Liver (tissue), 3 donors: Measurements from ENCODE around the gene FYCO1.

Experiments used
- EGR1 ChIP-seq, 2 donors: IDR thresholded peaks; 2 replicates each; pipeline ENCODE4 v1.6.1; 2016 to 2018; ENCODE audit warnings: antibody characterized with exemption in 2 of 2, low read depth in 2 of 2
- JUND ChIP-seq, 2 donors: IDR thresholded peaks; 2 replicates each; pipeline ENCODE4 v1.6.1; 2016; ENCODE audit warnings: antibody characterized with exemption in 2 of 2
- RAD21 ChIP-seq, 2 donors: IDR thresholded peaks; 2 replicates each; pipeline ENCODE4 v1.6.1; 2016; ENCODE audit warnings: antibody characterized with exemption in 2 of 2, mild to moderate bottlenecking in 2 of 2
- SP1 ChIP-seq: IDR thresholded peaks from 2 replicates; pipeline ENCODE4 v1.6.1; 2018; ENCODE audit warnings: antibody characterized with exemption, mild to moderate bottlenecking
- TAF1 ChIP-seq: conservative IDR thresholded peaks from 2 replicates; pipeline ENCODE4 v1.6.1; 2016; ENCODE audit warnings: antibody characterized with exemption, mild to moderate bottlenecking
- YY1 ChIP-seq: IDR thresholded peaks from 2 replicates; pipeline ENCODE4 v1.6.1; 2016; ENCODE audit warnings: antibody characterized with exemption, mild to moderate bottlenecking
- TF ChIP-seq, protein P1 (sequence below): fragments of 150-350 bp; IDR thresholded peaks from 2 replicates; pipeline ENCODE4 v1.5.1; 2017; ENCODE audit warnings: improper control_type of control experiment, low read depth, low read length; ENCODE audit not compliant: missing input control
- TF ChIP-seq, protein P2 (sequence below): IDR thresholded peaks from 2 replicates; pipeline ENCODE4 v1.6.1; 2016; ENCODE audit warnings: antibody characterized with exemption
- TF ChIP-seq, protein P3 (sequence below): IDR thresholded peaks from 2 replicates; pipeline ENCODE4 v1.6.1; 2016; ENCODE audit warnings: antibody characterized with exemption, mild to moderate bottlenecking
- donor health status: healthy.
- donor health status: healthy.

DNA sequence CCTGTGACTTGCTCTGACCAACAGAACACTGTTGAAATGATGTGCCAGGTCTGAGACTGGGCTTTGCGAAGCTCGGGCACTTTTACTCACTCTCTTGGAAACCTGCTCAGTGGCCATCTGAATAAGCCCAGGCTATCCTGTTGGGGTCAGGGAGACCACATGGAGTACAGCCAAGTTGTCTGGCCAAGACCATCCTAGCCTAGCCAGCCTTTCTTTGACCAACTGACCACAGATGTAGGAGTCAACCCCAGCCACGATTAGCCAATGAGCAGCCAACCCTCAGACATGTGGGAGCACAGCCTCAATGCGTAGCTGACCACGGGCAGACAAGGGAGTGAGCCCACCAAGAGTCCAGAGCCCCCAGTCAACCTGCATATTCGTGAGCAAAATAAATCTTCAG lies 83.2 kb downstream of the FYCO1 start:
- TF ChIP-seq YY1, result no peak
- no peak for TF ChIP-seq SP1
- TF ChIP-seq, protein P1, sequence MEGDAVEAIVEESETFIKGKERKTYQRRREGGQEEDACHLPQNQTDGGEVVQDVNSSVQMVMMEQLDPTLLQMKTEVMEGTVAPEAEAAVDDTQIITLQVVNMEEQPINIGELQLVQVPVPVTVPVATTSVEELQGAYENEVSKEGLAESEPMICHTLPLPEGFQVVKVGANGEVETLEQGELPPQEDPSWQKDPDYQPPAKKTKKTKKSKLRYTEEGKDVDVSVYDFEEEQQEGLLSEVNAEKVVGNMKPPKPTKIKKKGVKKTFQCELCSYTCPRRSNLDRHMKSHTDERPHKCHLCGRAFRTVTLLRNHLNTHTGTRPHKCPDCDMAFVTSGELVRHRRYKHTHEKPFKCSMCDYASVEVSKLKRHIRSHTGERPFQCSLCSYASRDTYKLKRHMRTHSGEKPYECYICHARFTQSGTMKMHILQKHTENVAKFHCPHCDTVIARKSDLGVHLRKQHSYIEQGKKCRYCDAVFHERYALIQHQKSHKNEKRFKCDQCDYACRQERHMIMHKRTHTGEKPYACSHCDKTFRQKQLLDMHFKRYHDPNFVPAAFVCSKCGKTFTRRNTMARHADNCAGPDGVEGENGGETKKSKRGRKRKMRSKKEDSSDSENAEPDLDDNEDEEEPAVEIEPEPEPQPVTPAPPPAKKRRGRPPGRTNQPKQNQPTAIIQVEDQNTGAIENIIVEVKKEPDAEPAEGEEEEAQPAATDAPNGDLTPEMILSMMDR, result no peak
- no peak for TF ChIP-seq RAD21 (IDR thresholded peaks at IDR 0.05)
- TF ChIP-seq JUND (IDR thresholded peaks at IDR 0.05), result no peak
- TF ChIP-seq, protein P2, sequence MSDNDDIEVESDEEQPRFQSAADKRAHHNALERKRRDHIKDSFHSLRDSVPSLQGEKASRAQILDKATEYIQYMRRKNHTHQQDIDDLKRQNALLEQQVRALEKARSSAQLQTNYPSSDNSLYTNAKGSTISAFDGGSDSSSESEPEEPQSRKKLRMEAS, result no peak
- TF ChIP-seq EGR1 (IDR thresholded peaks at IDR 0.05; ENCODE audit: low read depth in 2 of 2), result no peak
- TF ChIP-seq TAF1, result no peak
- TF ChIP-seq, protein P3, sequence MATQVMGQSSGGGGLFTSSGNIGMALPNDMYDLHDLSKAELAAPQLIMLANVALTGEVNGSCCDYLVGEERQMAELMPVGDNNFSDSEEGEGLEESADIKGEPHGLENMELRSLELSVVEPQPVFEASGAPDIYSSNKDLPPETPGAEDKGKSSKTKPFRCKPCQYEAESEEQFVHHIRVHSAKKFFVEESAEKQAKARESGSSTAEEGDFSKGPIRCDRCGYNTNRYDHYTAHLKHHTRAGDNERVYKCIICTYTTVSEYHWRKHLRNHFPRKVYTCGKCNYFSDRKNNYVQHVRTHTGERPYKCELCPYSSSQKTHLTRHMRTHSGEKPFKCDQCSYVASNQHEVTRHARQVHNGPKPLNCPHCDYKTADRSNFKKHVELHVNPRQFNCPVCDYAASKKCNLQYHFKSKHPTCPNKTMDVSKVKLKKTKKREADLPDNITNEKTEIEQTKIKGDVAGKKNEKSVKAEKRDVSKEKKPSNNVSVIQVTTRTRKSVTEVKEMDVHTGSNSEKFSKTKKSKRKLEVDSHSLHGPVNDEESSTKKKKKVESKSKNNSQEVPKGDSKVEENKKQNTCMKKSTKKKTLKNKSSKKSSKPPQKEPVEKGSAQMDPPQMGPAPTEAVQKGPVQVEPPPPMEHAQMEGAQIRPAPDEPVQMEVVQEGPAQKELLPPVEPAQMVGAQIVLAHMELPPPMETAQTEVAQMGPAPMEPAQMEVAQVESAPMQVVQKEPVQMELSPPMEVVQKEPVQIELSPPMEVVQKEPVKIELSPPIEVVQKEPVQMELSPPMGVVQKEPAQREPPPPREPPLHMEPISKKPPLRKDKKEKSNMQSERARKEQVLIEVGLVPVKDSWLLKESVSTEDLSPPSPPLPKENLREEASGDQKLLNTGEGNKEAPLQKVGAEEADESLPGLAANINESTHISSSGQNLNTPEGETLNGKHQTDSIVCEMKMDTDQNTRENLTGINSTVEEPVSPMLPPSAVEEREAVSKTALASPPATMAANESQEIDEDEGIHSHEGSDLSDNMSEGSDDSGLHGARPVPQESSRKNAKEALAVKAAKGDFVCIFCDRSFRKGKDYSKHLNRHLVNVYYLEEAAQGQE, result no peak
